Activated naive CD8-positive, alpha-beta T cell treated with anti-CD3 and anti-CD28 coated beads, Interleukin-2, amount 50 U/mL, for 16 hours (primary cell): ENCODE data around the gene ATP6V1E1.

ENCODE experiments used
- DNase-seq: peaks from one replicate; pipeline ENCODE4 v3.0.0-alpha.2; 2020; ENCODE audit warnings: low read depth, low spot score

ATP6V1E1 gene

DNA sequence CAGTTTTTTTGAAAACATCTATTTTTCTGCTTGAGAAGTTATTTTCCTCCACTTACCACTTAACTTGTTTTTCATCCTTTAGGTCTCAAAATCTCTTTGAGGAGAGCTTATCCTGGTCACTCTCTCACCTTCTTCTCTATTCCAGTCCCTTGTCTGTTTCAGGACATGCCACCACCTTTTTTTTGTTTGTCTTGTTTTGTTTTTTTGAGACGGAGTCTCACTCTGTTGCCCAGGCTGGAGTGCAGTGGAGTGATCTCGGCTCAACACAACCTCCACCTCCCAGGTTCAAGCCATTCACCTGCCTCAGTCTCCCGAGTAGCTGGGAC lies 5.4 kb upstream of the ATP6V1E1 start:
- DNase-seq: no peak

GRCh38 chr22:17633217-17633997 lies 4.9 kb upstream of the ATP6V1E1 start:
- DNase-seq: no peak

GRCh38 chr22:17631076-17631565 lies 2.6 kb upstream of the ATP6V1E1 start:
- DNase-seq: no peak

DNA sequence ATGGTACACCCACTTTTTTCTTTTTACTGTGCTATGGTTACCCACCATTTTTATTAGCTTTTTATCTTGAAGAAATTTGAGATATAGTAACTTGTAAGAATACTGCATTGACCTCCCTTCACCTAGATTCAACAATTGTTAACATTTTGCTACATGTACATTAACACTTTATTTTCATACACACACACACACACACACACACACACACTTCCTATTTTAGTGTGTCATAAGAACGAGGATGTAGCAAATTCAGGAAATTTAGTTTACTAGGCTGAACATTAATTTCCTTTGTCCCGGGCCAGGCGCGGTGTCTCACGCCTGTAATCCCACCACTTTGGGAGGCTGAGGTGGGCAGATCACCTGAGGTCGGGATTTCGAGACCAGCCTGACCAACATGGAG lies 1.1 kb upstream of the ATP6V1E1 start:
- no peak for DNase-seq

- no peak for DNase-seq
Measured at GRCh38 chr22:17629173-17629489, 582 bp upstream of the ATP6V1E1 start.

GRCh38 chr22:17627961-17628405 lies 566 bp downstream of the ATP6V1E1 start:
- DNase-seq: no peak

DNA sequence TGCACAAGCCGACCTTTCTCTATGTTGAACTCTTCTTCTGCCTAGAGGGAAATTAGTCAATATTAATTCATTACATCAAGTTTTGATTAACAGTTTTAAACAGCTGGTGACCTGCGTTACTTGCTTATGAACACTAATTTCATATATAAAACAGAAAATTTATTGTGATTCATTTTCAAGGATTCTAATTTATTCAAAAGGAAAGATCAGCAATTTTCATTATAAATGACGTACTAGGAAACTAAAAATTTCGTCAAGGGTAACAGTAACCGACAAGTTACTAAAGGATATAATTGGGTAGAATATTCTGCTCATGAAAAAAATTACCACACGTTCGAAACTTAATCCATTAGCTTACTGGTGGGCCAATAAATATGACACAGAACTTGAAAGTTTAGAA lies 15.3 kb downstream of the ATP6V1E1 start:
- no peak for DNase-seq

- no peak for DNase-seq
Measured at GRCh38 chr22:17612057-17612456, 16.5 kb downstream of the ATP6V1E1 start.

GRCh38 chr22:17607891-17608521 lies 20.5 kb downstream of the ATP6V1E1 start:
- DNase-seq: no peak

DNA sequence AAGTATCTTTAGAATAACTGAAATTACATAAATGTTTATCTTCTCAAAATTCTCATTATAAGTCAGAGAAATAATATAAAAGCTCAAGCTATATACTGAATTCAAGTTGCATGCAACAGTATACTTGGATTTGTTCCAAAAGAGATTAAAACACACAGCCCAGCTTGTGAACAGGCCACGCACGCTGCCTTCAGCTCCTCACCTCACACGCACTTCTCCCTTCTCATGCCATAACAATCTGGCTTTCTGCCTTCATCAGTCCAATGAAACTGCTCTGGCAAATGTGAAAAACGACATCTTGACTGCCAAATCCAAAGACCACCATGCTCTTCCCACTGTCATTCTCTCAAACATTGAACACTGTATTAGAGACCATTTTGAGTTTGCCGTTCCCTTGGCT lies 22.1 kb downstream of the ATP6V1E1 start:
- DNase-seq: no peak

- DNase-seq: no peak
Measured at GRCh38 chr22:17603668-17604067, 24.9 kb downstream of the ATP6V1E1 start.

- DNase-seq: no peak
Measured at GRCh38 chr22:17601031-17601430, 27.5 kb downstream of the ATP6V1E1 start.

- no peak for DNase-seq
Measured at GRCh38 chr22:17598318-17598717, 30.2 kb downstream of the ATP6V1E1 start.

DNA sequence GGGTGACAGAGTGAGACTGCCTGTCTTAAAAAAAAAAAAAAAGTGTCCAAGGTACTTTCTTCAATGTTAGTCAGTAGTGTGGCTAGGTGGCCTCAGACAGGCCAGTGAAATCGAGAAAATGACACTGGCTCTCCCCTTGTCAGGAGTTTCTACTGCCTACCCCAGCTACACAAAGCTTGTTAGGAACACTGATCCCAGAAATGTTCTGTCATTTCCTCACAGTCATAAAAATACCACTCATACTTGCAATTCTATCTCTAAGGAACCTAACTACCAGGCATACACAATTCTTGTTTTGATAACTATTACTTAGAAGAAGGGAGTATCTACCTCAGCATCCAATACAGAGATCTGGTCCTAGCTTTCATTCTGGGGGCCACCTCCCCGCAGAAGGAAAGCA lies 31.3 kb downstream of the ATP6V1E1 start:
- DNase-seq: no peak

- DNase-seq: no peak
Measured at GRCh38 chr22:17596226-17596625, 32.3 kb downstream of the ATP6V1E1 start.

GRCh38 chr22:17592201-17592600 lies 36.3 kb downstream of the ATP6V1E1 start:
- no peak for DNase-seq

DNA sequence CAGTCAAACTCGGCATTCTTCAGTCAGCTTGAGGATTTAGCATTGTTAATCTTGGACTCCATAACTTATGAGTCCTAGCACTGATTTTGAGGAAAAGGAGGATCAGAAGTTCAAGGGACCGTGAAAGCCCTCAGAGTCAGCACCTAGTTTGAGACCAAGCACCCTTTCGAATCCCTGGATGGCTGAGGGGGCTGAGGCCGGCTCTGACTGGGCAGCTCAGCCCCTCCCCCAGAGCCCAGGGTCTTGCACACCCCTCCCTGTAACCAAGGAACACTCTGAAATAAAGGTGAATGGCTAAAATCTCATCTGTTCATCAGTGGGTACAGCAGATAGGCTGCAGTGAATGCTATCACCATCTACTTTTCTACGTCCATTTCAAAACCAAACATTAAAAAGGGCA lies 38.0 kb downstream of the ATP6V1E1 start:
- no peak for DNase-seq

- DNase-seq: no peak
Measured at GRCh38 chr22:17589810-17590375, 38.7 kb downstream of the ATP6V1E1 start.

- no peak for DNase-seq
Measured at GRCh38 chr22:17588606-17589005, 39.9 kb downstream of the ATP6V1E1 start.

GRCh38 chr22:17587629-17588028 lies 40.9 kb downstream of the ATP6V1E1 start:
- no peak for DNase-seq

DNA sequence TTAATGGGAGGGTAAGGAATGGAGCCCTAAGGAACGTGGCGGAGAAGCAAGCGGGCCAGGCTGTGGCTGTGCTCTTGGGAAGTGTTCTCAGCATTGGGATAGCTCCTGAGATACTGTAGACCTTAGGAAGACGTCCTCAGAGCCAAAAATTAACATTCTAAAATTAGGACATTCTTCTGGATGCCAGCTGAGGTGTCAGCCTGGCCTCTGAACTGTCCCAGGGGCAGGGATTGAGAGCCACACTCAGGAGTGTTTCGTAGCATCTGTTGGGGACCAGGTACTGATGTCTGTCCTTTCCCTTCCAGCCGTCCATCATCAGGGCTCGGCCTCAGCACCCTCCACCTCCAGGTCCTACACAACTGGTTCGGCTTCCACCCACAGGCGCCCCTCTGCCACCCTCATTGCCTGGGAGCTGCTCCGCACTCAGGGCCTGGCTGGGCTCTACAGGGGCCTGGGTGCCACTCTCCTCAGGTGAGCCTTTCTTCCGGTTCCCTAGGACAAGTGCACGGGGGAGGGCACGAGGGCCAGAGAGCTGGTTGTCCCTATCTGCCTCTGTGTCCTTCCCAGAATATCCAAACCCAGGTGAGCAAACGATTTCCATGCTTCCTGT lies 41.6 kb downstream of the ATP6V1E1 start:
- no peak for DNase-seq

GRCh38 chr22:17583151-17583550 lies 45.4 kb downstream of the ATP6V1E1 start:
- DNase-seq: no peak

GRCh38 chr22:17581631-17582030 lies 46.9 kb downstream of the ATP6V1E1 start:
- no peak for DNase-seq
